ENCODE measurements around the gene MYO15B. TPM values are rescaled to one million over a fixed set of nuclear protein-coding genes. Genes with fewer than 3 reads are reported as not detected.

Gene MYO15B
- total RNA-seq, 1 donor from 2014 or later, result 48.2 TPM

GRCh38 chr17:75550139-75550465 is 37.5 kb upstream of the MYO15B start:
- TF ChIP-seq CTCF (conservative IDR thresholded peaks at IDR 0.05), result no peak
- H3K27me3 Mint-ChIP-seq, result no peaks in the 10 kb centered on the region
- peaks cover 18% of the 10 kb centered on the region for H3K4me1 Mint-ChIP-seq (ENCODE audit: unreplicated experiment)
- no peaks in the 10 kb centered on the region for H3K36me3 Mint-ChIP-seq
- peak overlapping the region; percentile 94 for H3K27ac Mint-ChIP-seq
- H3K4me3 Mint-ChIP-seq, result no peak overlapping the region
- no peak for DNase-seq (ENCODE audit: extremely low spot score, unreplicated experiment)
- H3K9me3 Mint-ChIP-seq, result no peaks in the 10 kb centered on the region

DNA sequence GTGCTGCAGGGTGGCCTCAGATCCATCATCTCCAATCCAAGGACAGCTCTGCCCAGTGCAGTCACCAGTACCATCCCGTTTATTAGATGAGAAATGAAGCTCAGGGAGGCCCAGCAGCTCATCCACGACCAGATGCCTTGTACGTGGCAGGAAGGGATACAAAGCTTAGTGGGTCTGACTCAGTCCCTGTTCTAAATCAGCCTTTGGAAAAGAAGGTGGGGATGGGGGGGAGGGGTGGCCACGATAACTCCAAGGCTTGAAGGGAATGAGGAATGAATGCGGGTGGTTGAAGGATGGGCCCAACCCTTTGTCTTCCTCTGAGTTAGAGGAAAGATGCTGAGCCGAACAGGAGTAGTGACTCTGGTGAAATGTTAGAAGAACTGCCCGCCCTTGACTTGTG is 36.3 kb upstream of the MYO15B start:
- Mint-ChIP-seq H3K27me3 (no peaks in the 10 kb centered on the region), H3K36me3 (no peaks in the 10 kb centered on the region), H3K4me1 (ENCODE audit: unreplicated experiment) (peaks cover 18% of the 10 kb centered on the region), H3K9me3 (no peaks in the 10 kb centered on the region), H3K27ac (peak overlapping the region; percentile 94), H3K4me3 (no peak overlapping the region)
- DNase-seq (ENCODE audit: extremely low spot score, unreplicated experiment), result no peak
- TF ChIP-seq CTCF (conservative IDR thresholded peaks at IDR 0.05), result no peak

GRCh38 chr17:75552425-75553294 is 34.9 kb upstream of the MYO15B start:
- no peak for TF ChIP-seq CTCF (conservative IDR thresholded peaks at IDR 0.05)
- no peak for DNase-seq (ENCODE audit: extremely low spot score, unreplicated experiment)
- Mint-ChIP-seq H3K36me3 (no peaks in the 10 kb centered on the region), H3K27me3 (no peaks in the 10 kb centered on the region), H3K4me3 (no peak overlapping the region), H3K4me1 (ENCODE audit: unreplicated experiment) (peaks cover 18% of the 10 kb centered on the region), H3K27ac (peak overlapping the region; percentile 73), H3K9me3 (no peaks in the 10 kb centered on the region)

- Mint-ChIP-seq H3K9me3 (no peaks in the 10 kb centered on the region), H3K27ac (peak overlapping the region; percentile 62), H3K4me3 (peak overlapping the region; percentile 19), H3K36me3 (no peaks in the 10 kb centered on the region), H3K4me1 (ENCODE audit: unreplicated experiment) (peaks cover 18% of the 10 kb centered on the region), H3K27me3 (no peaks in the 10 kb centered on the region)
- no peak for TF ChIP-seq CTCF (conservative IDR thresholded peaks at IDR 0.05)
- DNase-seq (ENCODE audit: extremely low spot score, unreplicated experiment), result no peak
These were observed 34.1 kb upstream of the MYO15B start for GRCh38 chr17:75553295-75554110.

DNA sequence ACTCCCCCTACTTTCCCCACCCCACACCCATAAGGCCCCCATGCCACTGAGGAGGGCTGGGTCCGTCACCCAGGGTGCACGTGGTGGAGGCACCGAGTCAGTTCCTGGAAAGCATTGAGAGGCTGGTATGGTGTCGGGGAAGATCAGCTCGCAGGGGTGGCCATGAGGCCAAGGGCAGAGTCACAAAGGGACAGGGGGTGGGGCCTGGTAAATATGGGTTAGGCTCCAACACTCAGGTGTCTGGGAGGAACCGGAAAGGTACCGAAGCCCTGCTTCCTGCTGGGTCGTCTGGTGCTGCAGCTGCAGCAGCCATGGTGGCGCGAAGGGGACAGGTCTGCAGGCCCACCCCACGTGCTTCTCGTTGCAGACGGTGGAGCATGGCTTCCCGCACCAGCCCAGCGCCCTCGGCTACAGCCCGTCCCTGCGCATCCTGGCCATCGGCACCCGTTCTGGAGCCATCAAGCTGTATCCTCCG is 31.9 kb upstream of the MYO15B start:
- no peak overlapping the region for H3K27ac Mint-ChIP-seq
- H3K27me3 Mint-ChIP-seq, result no peaks in the 10 kb centered on the region
- H3K36me3 Mint-ChIP-seq, result no peaks in the 10 kb centered on the region
- no peak for TF ChIP-seq CTCF (conservative IDR thresholded peaks at IDR 0.05)
- H3K4me3 Mint-ChIP-seq, result no peak overlapping the region
- H3K4me1 Mint-ChIP-seq (ENCODE audit: unreplicated experiment), result peaks cover 13% of the 10 kb centered on the region
- no peak for DNase-seq (ENCODE audit: extremely low spot score, unreplicated experiment)
- no peaks in the 10 kb centered on the region for H3K9me3 Mint-ChIP-seq

All from type B pancreatic cell (in vitro differentiated cells).